ENCODE results near the gene OR1S2.

- TF ChIP-seq POLR2AphosphoS5 (IDR thresholded peaks at IDR 0.05; ENCODE audit: low read depth, low read length) (no peak), POLR2A (IDR thresholded peaks at IDR 0.05; ENCODE audit: low read depth, low read length) (no peak), TAF1 (IDR thresholded peaks at IDR 0.05; ENCODE audit: borderline replicate concordance, low read depth, low read length) (no peak)
Observed at GRCh38 chr11:58179648-58180047, 24.3 kb downstream of the OR1S2 start.
